ENCODE measurements around the gene ACOT7. TPM values are rescaled to one million over a fixed set of nuclear protein-coding genes. Genes with fewer than 3 reads are reported as not detected.

ACOT7 gene
- total and polyA plus RNA-seq, 2 donors (not counting 1 experiment from before 2014, with no cell fraction given), result 4.2 to 4.6 TPM

DNA sequence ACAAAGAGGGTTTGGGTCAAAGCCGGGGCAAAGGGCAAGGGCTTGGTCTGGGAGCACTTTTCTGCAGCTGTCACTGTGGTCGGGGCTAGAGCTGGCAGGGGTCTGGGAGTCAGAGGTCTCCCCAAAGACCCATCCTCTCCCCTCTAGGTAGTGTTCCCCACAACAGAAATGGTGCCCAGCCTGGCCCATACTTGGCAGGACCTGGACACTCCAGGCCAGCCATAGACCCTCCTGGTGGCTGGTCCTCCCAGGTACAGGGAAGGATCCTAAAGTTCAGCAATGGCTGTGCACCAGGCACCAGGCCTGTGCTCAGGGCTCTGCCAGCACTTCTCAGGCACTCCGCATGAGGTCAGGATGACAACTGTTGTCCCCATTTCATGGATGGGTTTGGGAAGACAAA, 42.0 kb upstream of the ACOT7 start:
- ChIA-PET CTCF (interaction anchor here (0.6 kb wide), 1 partner anchor 12 kb away, joined by 3 read pairs; no protein-coding TSS in a partner anchor), POLR2A (no interaction called here)
- ATAC-seq (ENCODE audit: low read depth) (no peak), DNase-seq (no peak)
- H3K9ac ChIP-seq (ENCODE audit: low read length), result no peak overlapping the region
- no peak overlapping the region for H2AFZ ChIP-seq (ENCODE audit: insufficient read depth, low read depth, low read length, poor library complexity, severe bottlenecking)
- H3K4me3 Mint-ChIP-seq, result no peak overlapping the region
- no peaks in the 10 kb centered on the region for H3K79me2 ChIP-seq (ENCODE audit: control insufficient read depth, insufficient read depth, low read length)
- H3K27me3 ChIP-seq (replicated peaks in 1 of 4; ENCODE audit: control extremely low read depth in 1 of 4, control insufficient read depth in 3 of 4, insufficient read depth in 4 of 4, low read length in 3 of 4), result peaks cover 0 to 15% (median 5%) of the 10 kb centered on the region in 4 experiments
- intact Hi-C loops (cut with micrococcal nuclease), result no loop called here
- no peak overlapping the region for H3K4me2 ChIP-seq (replicated peaks; ENCODE audit: low read depth, low read length, poor library complexity, severe bottlenecking)
- H4K20me1 ChIP-seq (ENCODE audit: control insufficient read depth, insufficient read depth, low read length, poor library complexity, severe bottlenecking), result no peaks in the 10 kb centered on the region
- peaks cover 25% of the 10 kb centered on the region for H3K27me3 Mint-ChIP-seq
- H3K36me3 ChIP-seq (replicated peaks in 1 of 2; ENCODE audit: control extremely low read depth in 1 of 2, control insufficient read depth in 1 of 2, extremely low read depth in 1 of 2, insufficient read depth in 2 of 2, low read length in 1 of 2), result no peaks in the 10 kb centered on the region
- TF ChIP-seq, protein P1, sequence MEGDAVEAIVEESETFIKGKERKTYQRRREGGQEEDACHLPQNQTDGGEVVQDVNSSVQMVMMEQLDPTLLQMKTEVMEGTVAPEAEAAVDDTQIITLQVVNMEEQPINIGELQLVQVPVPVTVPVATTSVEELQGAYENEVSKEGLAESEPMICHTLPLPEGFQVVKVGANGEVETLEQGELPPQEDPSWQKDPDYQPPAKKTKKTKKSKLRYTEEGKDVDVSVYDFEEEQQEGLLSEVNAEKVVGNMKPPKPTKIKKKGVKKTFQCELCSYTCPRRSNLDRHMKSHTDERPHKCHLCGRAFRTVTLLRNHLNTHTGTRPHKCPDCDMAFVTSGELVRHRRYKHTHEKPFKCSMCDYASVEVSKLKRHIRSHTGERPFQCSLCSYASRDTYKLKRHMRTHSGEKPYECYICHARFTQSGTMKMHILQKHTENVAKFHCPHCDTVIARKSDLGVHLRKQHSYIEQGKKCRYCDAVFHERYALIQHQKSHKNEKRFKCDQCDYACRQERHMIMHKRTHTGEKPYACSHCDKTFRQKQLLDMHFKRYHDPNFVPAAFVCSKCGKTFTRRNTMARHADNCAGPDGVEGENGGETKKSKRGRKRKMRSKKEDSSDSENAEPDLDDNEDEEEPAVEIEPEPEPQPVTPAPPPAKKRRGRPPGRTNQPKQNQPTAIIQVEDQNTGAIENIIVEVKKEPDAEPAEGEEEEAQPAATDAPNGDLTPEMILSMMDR (IDR thresholded peaks at IDR 0.05), result no peak
- peaks cover 8% of the 10 kb centered on the region for H3K4me1 Mint-ChIP-seq
- no peak overlapping the region for H3K27ac ChIP-seq (ENCODE audit: low read length in 2 of 2)
- H3K4me1 ChIP-seq (ENCODE audit: control insufficient read depth in 2 of 2, insufficient read depth in 2 of 2, low read length in 2 of 2), result peaks cover 3 to 5% of the 10 kb centered on the region in 2 donors
- no peak overlapping the region for H3K4me3 ChIP-seq (ENCODE audit: control extremely low read depth in 1 of 5, extremely low read depth in 1 of 5, insufficient read depth in 1 of 5, low read depth in 2 of 5, low read length in 4 of 5)
- 100% methylated on average over 1 of the region's 3 CpGs for WGBS (ENCODE audit: insufficient coverage)
- no peaks in the 10 kb centered on the region for H3K9me3 Mint-ChIP-seq (ENCODE audit: insufficient read depth)
- H3K9me3 ChIP-seq (ENCODE audit: control extremely low read depth in 1 of 3, control insufficient read depth in 2 of 3, insufficient read depth in 1 of 3, low read length in 2 of 3), result no peaks in the 10 kb centered on the region
- H3K27ac Mint-ChIP-seq, result no peak overlapping the region

DNA sequence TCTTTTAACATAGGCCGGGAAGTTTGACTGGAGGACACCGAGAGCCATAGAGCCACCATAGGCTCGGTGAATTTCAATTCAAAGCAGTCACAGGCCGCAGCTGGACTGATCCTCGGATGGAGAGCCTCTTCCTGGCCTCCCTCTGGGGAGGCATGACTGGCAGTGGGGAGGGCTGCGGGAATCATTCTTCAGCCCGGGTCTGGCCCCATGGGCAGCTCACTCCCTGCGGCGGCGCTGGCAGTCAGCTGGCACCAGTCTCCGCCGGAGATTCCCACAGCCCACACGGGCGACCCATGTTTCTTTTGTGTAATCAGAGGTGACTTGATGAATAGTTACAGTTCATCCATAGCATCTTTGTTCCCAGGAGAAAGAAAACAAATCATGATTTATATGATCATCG, 41.6 kb upstream of the ACOT7 start:
- no peak for DNase-seq
- ATAC-seq (ENCODE audit: low read depth), result no peak
- Histone ChIP-seq H2AFZ (ENCODE audit: insufficient read depth, low read depth, low read length, poor library complexity, severe bottlenecking) (no peak overlapping the region), H3K79me2 (ENCODE audit: control insufficient read depth, insufficient read depth, low read length) (no peaks in the 10 kb centered on the region), H3K27ac (ENCODE audit: low read length in 2 of 2) (no peak overlapping the region), H3K9ac (ENCODE audit: low read length) (no peak overlapping the region), H3K36me3 (replicated peaks in 1 of 2; ENCODE audit: control extremely low read depth in 1 of 2, control insufficient read depth in 1 of 2, extremely low read depth in 1 of 2, insufficient read depth in 2 of 2, low read length in 1 of 2) (no peaks in the 10 kb centered on the region), H3K4me2 (replicated peaks; ENCODE audit: low read depth, low read length, poor library complexity, severe bottlenecking) (no peak overlapping the region), H4K20me1 (ENCODE audit: control insufficient read depth, insufficient read depth, low read length, poor library complexity, severe bottlenecking) (no peaks in the 10 kb centered on the region), H3K4me3 (ENCODE audit: control extremely low read depth in 1 of 5, extremely low read depth in 1 of 5, insufficient read depth in 1 of 5, low read depth in 2 of 5, low read length in 4 of 5) (no peak overlapping the region), H3K27me3 (replicated peaks in 1 of 4; ENCODE audit: control extremely low read depth in 1 of 4, control insufficient read depth in 3 of 4, insufficient read depth in 4 of 4, low read length in 3 of 4) (peaks cover 0 to 16% (median 5%) of the 10 kb centered on the region in 4 experiments), H3K4me1 (ENCODE audit: control insufficient read depth in 2 of 2, insufficient read depth in 2 of 2, low read length in 2 of 2) (peaks cover 2 to 3% of the 10 kb centered on the region in 2 donors), H3K9me3 (ENCODE audit: control extremely low read depth in 1 of 3, control insufficient read depth in 2 of 3, insufficient read depth in 1 of 3, low read length in 2 of 3) (no peaks in the 10 kb centered on the region)
- ChIA-PET POLR2A (no interaction called here), CTCF (interaction anchor here (0.6 kb wide), 1 partner anchor 12 kb away, joined by 3 read pairs; no protein-coding TSS in a partner anchor)
- WGBS (ENCODE audit: insufficient coverage), result 83% methylated on average over 10 of the region's 15 CpGs
- H3K27ac Mint-ChIP-seq, result no peak overlapping the region
- TF ChIP-seq, protein P1 (IDR thresholded peaks at IDR 0.05), result no peak
- no peak for TF ChIP-seq EZH2 (IDR thresholded peaks at IDR 0.05; ENCODE audit: borderline replicate concordance, insufficient read depth, low read depth, low read length, poor library complexity, severe bottlenecking)
- no peaks in the 10 kb centered on the region for H3K9me3 Mint-ChIP-seq (ENCODE audit: insufficient read depth)
- peaks cover 8% of the 10 kb centered on the region for H3K4me1 Mint-ChIP-seq
- H3K27me3 Mint-ChIP-seq, result peaks cover 29% of the 10 kb centered on the region
- intact Hi-C loops (cut with micrococcal nuclease), result no loop called here
- H3K4me3 Mint-ChIP-seq, result no peak overlapping the region
